ENCODE measurements around the gene RIIAD1.

Gene RIIAD1

GRCh38 chr1:151702936-151703335, 18.4 kb upstream of the RIIAD1 start:
- H3K27me3 ChIP-seq (ENCODE audit: control insufficient read depth, insufficient read depth, low read length): peaks cover 3% of the 10 kb centered on the region
- H3K4me3 ChIP-seq (ENCODE audit: low read length): no peak overlapping the region
- peaks cover 8% of the 10 kb centered on the region for H3K4me1 ChIP-seq (ENCODE audit: control insufficient read depth, insufficient read depth, low read length)
- no peak overlapping the region for H3K9ac ChIP-seq (ENCODE audit: low read length)
- no peaks in the 10 kb centered on the region for H3K9me3 ChIP-seq (ENCODE audit: control insufficient read depth, low read length)
- no peaks in the 10 kb centered on the region for H3K36me3 ChIP-seq (ENCODE audit: control insufficient read depth, insufficient read depth, low read length)

- H3K27me3 ChIP-seq (ENCODE audit: control insufficient read depth, insufficient read depth, low read length): peaks cover 3% of the 10 kb centered on the region
- no peaks in the 10 kb centered on the region for H3K36me3 ChIP-seq (ENCODE audit: control insufficient read depth, insufficient read depth, low read length)
- no peaks in the 10 kb centered on the region for H3K9me3 ChIP-seq (ENCODE audit: control insufficient read depth, low read length)
- no peak overlapping the region for H3K4me3 ChIP-seq (ENCODE audit: low read length)
- peaks cover 8% of the 10 kb centered on the region for H3K4me1 ChIP-seq (ENCODE audit: control insufficient read depth, insufficient read depth, low read length)
- H3K9ac ChIP-seq (ENCODE audit: low read length): no peak overlapping the region
These were observed 17.5 kb upstream of the RIIAD1 start for GRCh38 chr1:151703813-151704212.

DNA sequence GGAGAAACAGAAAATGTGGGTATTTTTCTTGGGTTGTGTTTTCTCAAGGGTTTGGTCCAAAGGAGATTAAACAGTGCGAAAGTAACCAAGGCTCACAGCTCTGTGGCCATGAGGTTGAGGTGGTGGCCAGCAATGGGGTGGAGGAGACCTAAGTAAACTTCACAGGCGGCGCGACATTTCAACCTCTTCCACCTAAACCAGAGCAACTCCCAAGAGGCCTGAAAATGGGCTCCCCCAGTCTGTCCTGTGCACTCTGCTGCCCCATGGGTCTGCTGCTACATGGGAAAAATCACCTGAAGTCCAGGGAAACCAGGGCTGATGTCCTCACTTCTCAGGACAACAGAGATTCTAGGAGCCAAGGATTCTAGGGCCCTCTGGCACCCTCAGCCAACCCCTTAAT, 17.1 kb upstream of the RIIAD1 start:
- Histone ChIP-seq H3K9ac (ENCODE audit: low read length) (no peak overlapping the region), H3K27me3 (ENCODE audit: control insufficient read depth, insufficient read depth, low read length) (peaks cover 3% of the 10 kb centered on the region), H3K9me3 (ENCODE audit: control insufficient read depth, low read length) (no peaks in the 10 kb centered on the region), H3K36me3 (ENCODE audit: control insufficient read depth, insufficient read depth, low read length) (no peaks in the 10 kb centered on the region), H3K4me1 (ENCODE audit: control insufficient read depth, insufficient read depth, low read length) (peaks cover 8% of the 10 kb centered on the region), H3K4me3 (ENCODE audit: low read length) (no peak overlapping the region)

DNA sequence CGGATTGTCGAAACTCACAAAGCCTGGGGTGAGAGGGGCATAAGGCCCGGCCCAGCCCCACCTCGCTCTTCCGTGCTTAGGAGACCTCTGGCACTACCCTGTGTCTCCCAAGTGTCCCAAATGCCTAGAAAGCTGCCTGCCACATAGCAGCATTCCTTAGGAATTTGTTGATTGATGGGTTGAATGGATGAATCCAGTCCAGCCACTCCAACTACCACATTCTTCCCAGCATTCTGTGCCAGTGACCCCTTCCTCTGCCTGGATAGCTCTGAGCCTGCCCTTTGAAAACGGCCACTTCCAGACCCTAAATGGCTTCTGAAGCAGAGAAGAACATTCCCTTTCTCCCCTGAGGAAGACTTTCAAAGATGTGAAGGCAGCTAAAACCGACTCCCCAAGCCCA, 16.2 kb upstream of the RIIAD1 start:
- Histone ChIP-seq H3K36me3 (ENCODE audit: control insufficient read depth, insufficient read depth, low read length) (no peaks in the 10 kb centered on the region), H3K4me1 (ENCODE audit: control insufficient read depth, insufficient read depth, low read length) (peaks cover 8% of the 10 kb centered on the region), H3K4me3 (ENCODE audit: low read length) (no peak overlapping the region), H3K27me3 (ENCODE audit: control insufficient read depth, insufficient read depth, low read length) (peaks cover 3% of the 10 kb centered on the region), H3K9me3 (ENCODE audit: control insufficient read depth, low read length) (no peaks in the 10 kb centered on the region), H3K9ac (ENCODE audit: low read length) (no peak overlapping the region)

DNA sequence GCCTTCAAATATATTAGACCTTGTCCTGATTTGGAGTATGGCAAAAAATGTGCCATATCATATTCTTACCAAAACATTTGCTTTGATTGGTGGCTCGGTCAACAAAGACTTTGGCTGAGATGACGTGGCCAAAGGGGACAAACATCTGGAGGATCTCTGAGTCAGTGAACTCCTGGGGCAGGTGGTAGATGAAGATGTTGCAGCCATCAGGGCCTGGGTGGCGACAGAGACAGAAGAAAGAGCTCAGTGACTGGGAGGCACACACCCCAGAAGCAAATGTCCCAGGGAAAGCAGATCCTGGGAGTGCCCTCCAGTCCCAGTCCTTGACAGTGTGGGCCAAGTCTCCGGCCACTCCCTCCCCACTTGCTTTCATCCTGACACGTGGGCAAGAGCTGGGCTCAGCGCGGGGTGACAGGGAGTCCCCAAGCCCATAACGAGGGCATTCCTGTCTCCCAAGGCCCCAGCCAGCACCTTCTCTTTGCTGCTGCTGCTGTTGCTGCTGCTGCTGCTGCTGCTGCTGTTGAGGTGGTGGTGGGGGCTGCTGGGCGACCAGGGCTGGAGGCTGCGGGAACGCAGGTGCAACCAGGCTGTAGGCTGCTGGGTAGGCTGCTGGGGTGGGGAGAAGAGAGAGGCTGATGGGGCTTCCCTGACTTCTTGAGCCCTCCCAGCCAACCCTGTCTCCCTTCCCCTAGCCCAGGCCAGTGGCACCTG, 15.4 kb upstream of the RIIAD1 start:
- Histone ChIP-seq H3K4me1 (ENCODE audit: control insufficient read depth, insufficient read depth, low read length) (peaks cover 8% of the 10 kb centered on the region), H3K9me3 (ENCODE audit: control insufficient read depth, low read length) (no peaks in the 10 kb centered on the region), H3K4me3 (ENCODE audit: low read length) (no peak overlapping the region), H3K27me3 (ENCODE audit: control insufficient read depth, insufficient read depth, low read length) (peaks cover 3% of the 10 kb centered on the region), H3K9ac (ENCODE audit: low read length) (no peak overlapping the region), H3K36me3 (ENCODE audit: control insufficient read depth, insufficient read depth, low read length) (no peaks in the 10 kb centered on the region)

DNA sequence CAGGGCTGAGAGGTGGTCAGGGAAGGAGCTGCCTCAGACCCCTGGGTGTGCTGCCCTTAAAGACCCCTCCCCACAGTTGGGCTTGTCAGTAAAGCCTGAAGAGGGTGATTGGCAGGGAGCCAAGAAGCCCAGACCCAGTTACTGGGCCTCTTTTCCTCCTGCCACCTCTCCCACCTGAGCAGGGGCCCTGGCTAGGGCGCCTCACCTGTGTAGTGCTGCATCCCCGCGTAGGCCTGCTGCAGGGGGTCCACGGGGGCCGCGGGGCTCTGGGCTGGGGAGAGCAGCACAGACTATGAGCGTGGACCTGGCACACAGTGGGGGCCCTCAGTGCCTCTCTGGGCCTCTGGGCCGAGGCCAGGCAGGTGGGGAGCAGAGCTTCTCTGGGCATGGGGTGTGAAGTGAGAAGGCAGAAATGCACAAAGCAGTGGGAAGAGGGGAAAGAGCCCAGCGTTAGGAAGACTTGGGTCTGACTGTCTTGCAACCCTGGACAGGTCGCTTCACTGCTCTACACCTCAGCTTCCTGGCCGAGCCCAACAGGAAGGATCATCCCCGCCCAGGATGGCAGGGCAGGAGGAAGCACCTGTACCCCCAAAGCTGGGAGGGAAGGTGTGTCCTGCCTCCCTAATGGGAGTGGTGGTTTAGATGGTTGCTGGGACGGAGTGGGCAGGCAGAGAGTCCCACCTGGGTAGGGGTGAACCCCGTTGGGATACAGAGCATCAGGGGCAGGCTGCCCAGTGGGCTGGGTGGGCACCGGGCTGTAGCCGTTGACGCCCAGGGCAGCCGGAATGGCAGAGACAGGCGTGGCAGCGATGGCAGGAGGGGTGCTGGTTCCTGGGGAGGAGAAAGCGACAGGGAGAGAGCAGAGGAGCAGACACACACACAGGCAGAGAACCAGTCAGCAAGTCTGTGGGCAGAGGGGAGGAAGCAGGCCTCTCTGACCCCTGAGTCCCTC, 14.6 kb upstream of the RIIAD1 start:
- Histone ChIP-seq H3K4me1 (ENCODE audit: control insufficient read depth, insufficient read depth, low read length) (peaks cover 8% of the 10 kb centered on the region), H3K36me3 (ENCODE audit: control insufficient read depth, insufficient read depth, low read length) (no peaks in the 10 kb centered on the region), H3K27me3 (ENCODE audit: control insufficient read depth, insufficient read depth, low read length) (peaks cover 3% of the 10 kb centered on the region), H3K4me3 (ENCODE audit: low read length) (no peak overlapping the region), H3K9ac (ENCODE audit: low read length) (no peak overlapping the region), H3K9me3 (ENCODE audit: control insufficient read depth, low read length) (no peaks in the 10 kb centered on the region)

DNA sequence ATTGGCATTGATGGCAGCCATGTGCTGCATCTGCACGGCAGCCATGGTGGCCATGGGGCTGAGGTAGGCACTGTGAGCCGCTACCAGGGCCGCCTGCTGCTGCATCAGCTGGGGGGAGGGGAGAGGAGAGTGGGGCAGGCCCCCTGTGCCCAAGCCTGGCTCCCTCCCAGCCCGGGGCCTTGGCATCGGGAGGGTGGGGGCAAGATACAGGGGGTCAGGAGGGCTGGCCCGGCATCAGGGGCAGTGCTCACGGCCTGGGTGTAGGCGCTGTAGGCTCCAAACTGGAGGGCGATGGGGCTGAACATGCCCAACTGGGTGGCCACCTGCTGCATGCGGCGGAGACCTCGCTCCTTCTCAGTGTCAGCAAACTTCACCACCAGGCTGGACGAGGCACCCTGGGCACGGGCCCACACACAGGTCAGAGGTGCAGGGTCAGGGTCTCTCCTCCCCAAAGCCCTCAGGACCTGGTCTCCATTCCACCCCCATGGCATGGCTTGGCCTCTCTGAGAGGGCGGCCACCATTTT, 13.7 kb upstream of the RIIAD1 start:
- no peak overlapping the region for H3K4me3 ChIP-seq (ENCODE audit: low read length)
- no peak overlapping the region for H3K9ac ChIP-seq (ENCODE audit: low read length)
- no peaks in the 10 kb centered on the region for H3K9me3 ChIP-seq (ENCODE audit: control insufficient read depth, low read length)
- peaks cover 3% of the 10 kb centered on the region for H3K27me3 ChIP-seq (ENCODE audit: control insufficient read depth, insufficient read depth, low read length)
- H3K36me3 ChIP-seq (ENCODE audit: control insufficient read depth, insufficient read depth, low read length): no peaks in the 10 kb centered on the region
- peaks cover 15% of the 10 kb centered on the region for H3K4me1 ChIP-seq (ENCODE audit: control insufficient read depth, insufficient read depth, low read length)

- Histone ChIP-seq H3K9ac (ENCODE audit: low read length) (no peak overlapping the region), H3K9me3 (ENCODE audit: control insufficient read depth, low read length) (no peaks in the 10 kb centered on the region), H3K4me3 (ENCODE audit: low read length) (no peak overlapping the region), H3K4me1 (ENCODE audit: control insufficient read depth, insufficient read depth, low read length) (peaks cover 17% of the 10 kb centered on the region), H3K27me3 (ENCODE audit: control insufficient read depth, insufficient read depth, low read length) (peaks cover 3% of the 10 kb centered on the region), H3K36me3 (ENCODE audit: control insufficient read depth, insufficient read depth, low read length) (no peaks in the 10 kb centered on the region)
These were observed 12.4 kb upstream of the RIIAD1 start for GRCh38 chr1:151708891-151709290.

DNA sequence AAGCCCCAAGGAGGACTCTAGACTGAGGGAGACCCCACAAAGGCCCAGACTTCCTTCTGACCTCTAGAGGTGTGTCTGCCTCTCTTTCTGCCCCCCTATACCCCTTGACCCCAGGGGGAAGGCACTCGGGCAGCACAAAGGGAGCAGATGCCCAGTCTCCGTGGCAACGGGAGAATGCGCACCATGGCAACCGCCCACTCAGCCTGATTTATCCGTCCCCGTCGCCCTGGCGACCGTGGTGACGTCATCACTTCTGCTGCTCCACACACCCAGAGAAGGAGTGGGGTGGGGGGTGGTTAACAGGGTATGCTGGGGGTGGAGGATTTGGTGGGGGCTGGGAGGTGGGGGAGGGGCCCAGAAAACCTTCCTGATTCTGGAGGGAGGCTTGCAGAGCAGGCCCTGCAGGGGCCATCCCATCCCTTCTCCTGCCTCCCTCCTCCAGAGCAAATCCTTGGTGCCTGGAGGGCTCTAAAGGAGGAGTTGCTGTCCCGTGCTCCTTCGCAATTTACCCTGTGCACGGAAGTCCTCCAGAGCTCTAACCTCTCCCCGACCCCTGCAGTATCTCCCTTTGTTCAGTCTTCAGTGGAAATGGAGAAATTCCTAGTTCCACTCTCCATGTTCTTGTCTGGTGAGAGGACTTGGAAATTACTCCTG, 11.0 kb upstream of the RIIAD1 start:
- H3K36me3 ChIP-seq (ENCODE audit: control insufficient read depth, insufficient read depth, low read length): no peaks in the 10 kb centered on the region
- H3K27me3 ChIP-seq (ENCODE audit: control insufficient read depth, insufficient read depth, low read length): no peaks in the 10 kb centered on the region
- H3K9me3 ChIP-seq (ENCODE audit: control insufficient read depth, low read length): no peaks in the 10 kb centered on the region
- H3K9ac ChIP-seq (ENCODE audit: low read length): no peak overlapping the region
- peaks cover 17% of the 10 kb centered on the region for H3K4me1 ChIP-seq (ENCODE audit: control insufficient read depth, insufficient read depth, low read length)
- H3K4me3 ChIP-seq (ENCODE audit: low read length): no peak overlapping the region

DNA sequence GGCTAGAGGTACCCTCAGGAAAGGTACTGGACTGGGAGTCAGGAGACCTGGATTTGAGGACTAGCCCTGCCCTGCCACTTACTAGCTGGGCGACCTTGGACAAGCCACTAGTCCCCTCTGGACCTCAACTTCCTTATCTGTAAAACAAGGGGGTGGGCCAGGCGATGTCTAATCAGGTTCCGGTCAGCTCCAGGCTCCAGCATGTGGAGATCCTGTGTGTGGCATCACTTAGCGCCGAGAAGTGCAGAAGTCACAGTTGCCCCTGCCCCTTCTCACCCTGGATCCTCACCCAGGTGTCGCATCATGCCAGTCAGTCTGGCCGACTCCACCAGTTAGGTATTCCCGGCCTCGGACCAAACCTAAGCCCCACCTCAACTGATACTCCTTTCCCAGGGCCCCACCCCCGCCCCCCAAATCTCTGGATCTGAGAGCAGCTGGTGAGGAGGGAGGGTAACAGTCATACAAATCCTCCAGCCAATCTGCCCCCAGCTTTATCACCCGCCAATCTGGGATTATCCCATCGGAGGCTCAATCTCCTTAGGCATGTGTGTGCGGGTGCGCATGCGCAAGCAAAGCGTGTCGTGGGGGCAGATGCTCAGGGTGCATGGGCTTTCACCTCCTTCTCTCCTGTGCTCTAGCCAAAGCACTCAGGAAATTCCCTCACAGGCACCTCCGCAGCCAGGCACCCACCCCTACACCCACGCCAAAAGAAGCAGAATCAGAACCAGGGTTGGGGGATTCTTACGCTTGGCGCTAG, 10.1 kb upstream of the RIIAD1 start:
- Histone ChIP-seq H3K9me3 (ENCODE audit: control insufficient read depth, low read length) (no peaks in the 10 kb centered on the region), H3K4me1 (ENCODE audit: control insufficient read depth, insufficient read depth, low read length) (peaks cover 11% of the 10 kb centered on the region), H3K4me3 (ENCODE audit: low read length) (no peak overlapping the region), H3K36me3 (ENCODE audit: control insufficient read depth, insufficient read depth, low read length) (no peaks in the 10 kb centered on the region), H3K9ac (ENCODE audit: low read length) (peak overlapping the region; percentile 26), H3K27me3 (ENCODE audit: control insufficient read depth, insufficient read depth, low read length) (peaks cover 3% of the 10 kb centered on the region)

DNA sequence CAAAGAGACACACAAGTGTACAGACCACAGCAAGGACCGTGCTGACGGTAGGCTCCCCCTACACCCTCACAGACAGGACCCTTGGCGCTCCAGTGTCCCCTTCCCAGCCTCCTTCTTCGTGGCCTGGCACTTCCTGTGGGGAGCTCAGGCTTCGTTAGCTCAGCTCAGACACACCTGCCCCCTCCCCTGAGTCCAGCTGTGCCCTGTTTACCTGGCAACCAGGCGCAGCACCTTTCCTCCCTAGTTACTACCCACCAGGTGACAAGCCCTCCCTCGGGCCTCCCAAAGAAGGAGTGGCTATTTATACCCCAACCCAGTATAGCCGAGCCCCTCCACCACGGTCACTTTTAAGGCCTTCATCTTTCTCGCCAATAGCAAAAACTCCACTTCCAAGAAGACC, 9.4 kb upstream of the RIIAD1 start:
- peaks cover 8% of the 10 kb centered on the region for H3K27me3 ChIP-seq (ENCODE audit: control insufficient read depth, insufficient read depth, low read length)
- H3K36me3 ChIP-seq (ENCODE audit: control insufficient read depth, insufficient read depth, low read length): no peaks in the 10 kb centered on the region
- no peak overlapping the region for H3K4me3 ChIP-seq (ENCODE audit: low read length)
- H3K9ac ChIP-seq (ENCODE audit: low read length): no peak overlapping the region
- H3K4me1 ChIP-seq (ENCODE audit: control insufficient read depth, insufficient read depth, low read length): peaks cover 9% of the 10 kb centered on the region
- no peaks in the 10 kb centered on the region for H3K9me3 ChIP-seq (ENCODE audit: control insufficient read depth, low read length)
